HG02759 (cell line): Measurements from ENCODE around the gene CPT2.

Source experiments
- ATAC-seq: cut with Tn5 transposase; IDR thresholded peaks from one replicate; pipeline ENCODE4 v1.9.1; 2021; ENCODE audit warnings: mild to moderate bottlenecking, moderate library complexity; ENCODE audit not compliant: unreplicated experiment

The CPT2 gene

GRCh38 chr1:53214376-53214940, 17.8 kb downstream of the CPT2 start:
- no peak for ATAC-seq

- no peak for ATAC-seq
Measured at GRCh38 chr1:53218201-53218600, 21.6 kb downstream of the CPT2 start.

- ATAC-seq: no peak
Measured at GRCh38 chr1:53219711-53220110, 23.1 kb downstream of the CPT2 start.

- peak; percentile 95 for ATAC-seq
Measured at GRCh38 chr1:53220171-53220961, 23.7 kb downstream of the CPT2 start, which contains the start of gene CZIB. TSS of gene CZIB (minus strand) at chr1:53220634. CDS start at chr1:53220575, 59 bp downstream.

GRCh38 chr1:53220962-53221286, 24.3 kb downstream of the CPT2 start:
- no peak for ATAC-seq

- no peak for ATAC-seq
Measured at GRCh38 chr1:53237638-53238037, 41.0 kb downstream of the CPT2 start.

- peak; percentile 99 for ATAC-seq
Measured at GRCh38 chr1:53238197-53239155, 41.9 kb downstream of the CPT2 start, which contains the start of gene MAGOH. TSS of gene MAGOH (minus strand) at chr1:53238518. CDS start at chr1:53238448, 70 bp downstream.

- ATAC-seq: no peak
Measured at GRCh38 chr1:53241828-53242227, 45.2 kb downstream of the CPT2 start.

GRCh38 chr1:53242381-53242780, 45.8 kb downstream of the CPT2 start:
- no peak for ATAC-seq

GRCh38 chr1:53244141-53244540, 47.5 kb downstream of the CPT2 start:
- ATAC-seq: no peak

GRCh38 chr1:53246261-53247134, 49.9 kb downstream of the CPT2 start:
- no peak for ATAC-seq

GRCh38 chr1:53249706-53250105, 53.1 kb downstream of the CPT2 start:
- no peak for ATAC-seq

- no peak for ATAC-seq
Measured at GRCh38 chr1:53250325-53250724, 53.7 kb downstream of the CPT2 start.

- ATAC-seq: no peak
Measured at GRCh38 chr1:53254011-53254640, 57.5 kb downstream of the CPT2 start.

GRCh38 chr1:53255031-53255430, 58.4 kb downstream of the CPT2 start:
- no peak for ATAC-seq

GRCh38 chr1:53256511-53257453, 60.2 kb downstream of the CPT2 start:
- ATAC-seq: no peak

GRCh38 chr1:53257454-53258081, 60.9 kb downstream of the CPT2 start:
- no peak for ATAC-seq

- no peak for ATAC-seq
Measured at GRCh38 chr1:53258216-53258615, 61.6 kb downstream of the CPT2 start.
